Osteocyte (in vitro differentiated cells): ENCODE data around the gene ATP9A. TPM values are rescaled to one million over a fixed set of nuclear protein-coding genes. Genes with fewer than 3 reads are reported as not detected.

Experiments used
- DNase-seq: peaks from one replicate; pipeline ENCODE4 v3.0.0; 2021; ENCODE audit warnings: mixed read lengths; ENCODE audit not compliant: unreplicated experiment; ENCODE audit errors: extremely low spot score
- H3K27ac Mint-ChIP-seq: one replicate; pipeline ENCODE4 v1.8.0; 2021; ENCODE audit warnings: mild to moderate bottlenecking, mixed read lengths; ENCODE audit not compliant: unreplicated experiment
- H3K27me3 Mint-ChIP-seq: one replicate; pipeline ENCODE4 v1.8.0; 2021; ENCODE audit warnings: mixed read lengths; ENCODE audit not compliant: unreplicated experiment
- H3K36me3 Mint-ChIP-seq: one replicate; pipeline ENCODE4 v1.8.0; 2021; ENCODE audit warnings: mixed read lengths; ENCODE audit not compliant: unreplicated experiment
- H3K4me1 Mint-ChIP-seq: one replicate; pipeline ENCODE4 v1.8.0; 2021; ENCODE audit warnings: mixed read lengths; ENCODE audit not compliant: unreplicated experiment
- H3K4me3 Mint-ChIP-seq: one replicate; pipeline ENCODE4 v1.8.0; 2021; ENCODE audit warnings: mild to moderate bottlenecking, moderate library complexity, mixed read lengths; ENCODE audit not compliant: unreplicated experiment
- H3K9me3 Mint-ChIP-seq: one replicate; pipeline ENCODE4 v1.8.0; 2021; ENCODE audit warnings: mixed read lengths; ENCODE audit not compliant: unreplicated experiment
- total RNA-seq: library from RNA; stranded (reverse); gene quantifications from 2 replicates; pipeline ENCODE4 v1.2.1, GENCODE V29; 2021
- TF ChIP-seq, protein P1 (sequence below): fragments of 200-600 bp; sonication (generic); IDR thresholded peaks from 2 replicates; pipeline ENCODE4 v1.5.0; 2021; ENCODE audit warnings: antibody characterized with exemption, mild to moderate bottlenecking, moderate library complexity

ATP9A gene
- total RNA-seq, 1 donor from 2014 or later, result 58.4 TPM

- Mint-ChIP-seq H3K27ac (no peak overlapping the region), H3K27me3 (no peaks in the 10 kb centered on the region), H3K36me3 (peaks cover 43% of the 10 kb centered on the region), H3K9me3 (no peaks in the 10 kb centered on the region), H3K4me1 (no peaks in the 10 kb centered on the region), H3K4me3 (no peak overlapping the region)
- DNase-seq, result no peak
- TF ChIP-seq, protein P1, sequence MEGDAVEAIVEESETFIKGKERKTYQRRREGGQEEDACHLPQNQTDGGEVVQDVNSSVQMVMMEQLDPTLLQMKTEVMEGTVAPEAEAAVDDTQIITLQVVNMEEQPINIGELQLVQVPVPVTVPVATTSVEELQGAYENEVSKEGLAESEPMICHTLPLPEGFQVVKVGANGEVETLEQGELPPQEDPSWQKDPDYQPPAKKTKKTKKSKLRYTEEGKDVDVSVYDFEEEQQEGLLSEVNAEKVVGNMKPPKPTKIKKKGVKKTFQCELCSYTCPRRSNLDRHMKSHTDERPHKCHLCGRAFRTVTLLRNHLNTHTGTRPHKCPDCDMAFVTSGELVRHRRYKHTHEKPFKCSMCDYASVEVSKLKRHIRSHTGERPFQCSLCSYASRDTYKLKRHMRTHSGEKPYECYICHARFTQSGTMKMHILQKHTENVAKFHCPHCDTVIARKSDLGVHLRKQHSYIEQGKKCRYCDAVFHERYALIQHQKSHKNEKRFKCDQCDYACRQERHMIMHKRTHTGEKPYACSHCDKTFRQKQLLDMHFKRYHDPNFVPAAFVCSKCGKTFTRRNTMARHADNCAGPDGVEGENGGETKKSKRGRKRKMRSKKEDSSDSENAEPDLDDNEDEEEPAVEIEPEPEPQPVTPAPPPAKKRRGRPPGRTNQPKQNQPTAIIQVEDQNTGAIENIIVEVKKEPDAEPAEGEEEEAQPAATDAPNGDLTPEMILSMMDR, result no peak
These were observed 161.0 kb downstream of the ATP9A start for GRCh38 chr20:51607170-51607569.

DNA sequence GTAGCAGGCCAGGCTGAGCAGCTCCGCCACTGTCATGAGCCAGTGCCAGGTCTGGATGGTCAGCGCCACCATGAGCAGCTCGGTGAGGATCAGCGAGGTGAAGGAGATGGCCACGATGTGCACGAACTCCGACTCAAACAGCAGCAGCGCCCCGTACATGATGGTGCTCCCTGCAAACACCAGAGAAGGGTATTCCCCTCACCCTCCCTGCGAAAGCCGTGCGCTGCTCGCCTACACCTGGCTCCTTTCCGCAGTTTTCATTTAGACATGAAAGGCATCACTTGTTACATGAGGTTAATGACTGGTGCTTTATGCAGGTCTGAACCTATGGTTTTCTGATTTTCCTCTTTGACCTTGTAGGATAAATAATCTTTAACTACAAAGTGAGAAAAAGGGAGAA lies 163.3 kb downstream of the ATP9A start:
- Mint-ChIP-seq H3K27me3 (no peaks in the 10 kb centered on the region), H3K4me3 (no peak overlapping the region), H3K4me1 (no peaks in the 10 kb centered on the region), H3K36me3 (peaks cover 47% of the 10 kb centered on the region), H3K9me3 (no peaks in the 10 kb centered on the region), H3K27ac (no peak overlapping the region)
- TF ChIP-seq, protein P1, result no peak
- DNase-seq, result no peak

DNA sequence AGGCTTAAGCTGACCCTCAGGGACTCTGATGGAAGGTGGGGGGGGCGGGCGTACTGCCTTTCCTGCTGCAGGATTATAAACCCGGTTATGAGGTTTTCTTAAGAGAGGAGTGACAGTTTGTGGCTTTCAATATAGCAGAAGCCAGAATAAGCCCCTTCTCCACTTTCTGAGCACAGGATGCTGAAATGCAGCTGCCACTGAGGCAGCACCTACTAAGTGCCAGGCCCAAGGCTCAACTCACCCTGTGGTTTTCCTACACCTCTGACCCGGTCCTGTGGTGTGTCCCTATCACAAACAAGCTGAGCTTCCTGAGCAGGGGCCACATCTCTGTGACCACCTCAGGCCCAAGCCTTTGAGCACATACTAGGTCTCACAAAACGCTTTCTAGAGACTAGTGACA lies 166.1 kb downstream of the ATP9A start:
- no peak for DNase-seq
- Mint-ChIP-seq H3K27me3 (no peaks in the 10 kb centered on the region), H3K4me3 (no peak overlapping the region), H3K36me3 (peaks cover 46% of the 10 kb centered on the region), H3K4me1 (no peaks in the 10 kb centered on the region), H3K27ac (no peak overlapping the region), H3K9me3 (no peaks in the 10 kb centered on the region)
- TF ChIP-seq, protein P1, result no peak

- TF ChIP-seq, protein P1, result no peak
- peaks cover 53% of the 10 kb centered on the region for H3K36me3 Mint-ChIP-seq
- H3K27me3 Mint-ChIP-seq, result no peaks in the 10 kb centered on the region
- H3K4me1 Mint-ChIP-seq, result no peaks in the 10 kb centered on the region
- H3K9me3 Mint-ChIP-seq, result no peaks in the 10 kb centered on the region
- H3K27ac Mint-ChIP-seq, result no peak overlapping the region
- H3K4me3 Mint-ChIP-seq, result no peak overlapping the region
- no peak for DNase-seq
These were observed 167.2 kb downstream of the ATP9A start for GRCh38 chr20:51600950-51601349.

- Mint-ChIP-seq H3K27ac (no peak overlapping the region), H3K36me3 (peaks cover 52% of the 10 kb centered on the region), H3K4me1 (peaks cover 3% of the 10 kb centered on the region), H3K9me3 (no peaks in the 10 kb centered on the region), H3K27me3 (no peaks in the 10 kb centered on the region), H3K4me3 (no peak overlapping the region)
- DNase-seq, result no peak
- TF ChIP-seq, protein P1, result no peak
These were observed 168.2 kb downstream of the ATP9A start for GRCh38 chr20:51600016-51600420.
